Stomach smooth muscle (tissue), 2 donors: ENCODE measurements around the gene MYO15B.

Experiments
- H3K27ac ChIP-seq: one replicate; pipeline ENCODE4 v1.7.0; 2013; ENCODE audit warnings: mild to moderate bottlenecking, low read length, inconsistent platforms
- H3K27me3 ChIP-seq, 2 donors: one replicate each; pipeline ENCODE4 v1.7.0; 2013; ENCODE audit warnings: low read length in 2 of 2; ENCODE audit not compliant: insufficient read depth in 2 of 2, control insufficient read depth in 1 of 2
- H3K36me3 ChIP-seq, 2 donors: one replicate each; pipeline ENCODE4 v1.7.0; 2013; ENCODE audit warnings: low read length in 2 of 2; ENCODE audit not compliant: control insufficient read depth in 2 of 2, insufficient read depth in 2 of 2
- H3K4me1 ChIP-seq: one replicate; pipeline ENCODE4 v1.7.0; 2013; ENCODE audit warnings: low read length; ENCODE audit not compliant: control insufficient read depth, insufficient read depth
- H3K4me3 ChIP-seq, 2 donors: one replicate each; pipeline ENCODE4 v1.7.0; 2013; ENCODE audit warnings: low read length in 2 of 2
- H3K9ac ChIP-seq, 2 donors: one replicate each; pipeline ENCODE4 v1.7.0; 2013; ENCODE audit warnings: low read length in 2 of 2, mild to moderate bottlenecking in 1 of 2
- H3K9me3 ChIP-seq, 2 donors: one replicate each; pipeline ENCODE4 v1.7.0; 2013; ENCODE audit warnings: low read length in 2 of 2; ENCODE audit not compliant: control insufficient read depth in 2 of 2
- donor health status: healthy.
- donor health status: Pancreatic carcinoma.

The MYO15B gene

DNA sequence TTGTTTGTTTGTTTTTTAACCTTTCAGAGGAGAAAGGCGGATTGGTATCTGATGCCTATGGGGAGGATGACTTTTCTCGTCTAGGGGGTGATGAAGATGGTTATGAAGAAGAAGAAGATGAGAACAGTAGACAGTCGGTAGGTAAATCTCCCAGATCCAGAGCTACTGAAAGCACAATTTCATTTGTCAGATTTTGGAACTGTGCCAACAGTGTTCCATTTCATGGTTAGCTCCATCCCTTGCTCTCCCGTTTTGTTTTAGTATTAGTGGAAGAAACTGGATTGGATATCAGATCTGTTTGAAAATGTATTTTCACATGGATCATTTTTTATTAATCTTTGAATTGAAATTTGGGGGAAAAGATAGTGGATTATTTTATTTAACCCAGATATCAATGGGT is 80.9 kb downstream of the MYO15B start:
- peak overlapping the region; percentile 98 to 100 for H3K4me3 ChIP-seq
- H3K27ac ChIP-seq: no peak overlapping the region

DNA sequence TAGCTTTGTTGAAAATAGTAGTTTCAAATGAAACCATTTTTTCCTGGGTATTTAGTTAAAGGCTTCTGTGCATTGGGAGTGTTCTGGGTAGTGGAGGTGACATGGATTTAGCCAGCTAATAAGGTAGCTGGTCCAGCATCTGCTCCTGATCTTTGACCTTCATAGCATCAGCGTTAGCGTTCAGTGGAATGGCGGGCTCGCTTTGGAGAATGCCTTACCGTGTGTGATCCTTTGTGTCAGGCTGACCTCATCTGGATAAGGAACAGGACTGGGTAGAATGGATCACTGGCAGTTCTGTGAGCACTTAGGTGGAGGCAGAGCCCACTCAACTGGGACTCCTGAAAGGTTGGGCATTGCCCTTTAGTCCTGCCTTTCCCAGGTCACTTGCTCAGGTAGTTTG is 83.3 kb downstream of the MYO15B start:
- Histone ChIP-seq H3K36me3 (peaks cover 23 to 39% of the 10 kb centered on the region in 2 donors), H3K9ac (no peak overlapping the region), H3K4me3 (no peak overlapping the region), H3K9me3 (no peaks in the 10 kb centered on the region), H3K27me3 (no peaks in the 10 kb centered on the region), H3K27ac (no peak overlapping the region), H3K4me1 (peaks cover 17% of the 10 kb centered on the region)

More for the DNA sequence above, 80.9 kb downstream of the MYO15B start:
- Histone ChIP-seq H3K9me3 (no peaks in the 10 kb centered on the region), H3K36me3 (peaks cover 21 to 37% of the 10 kb centered on the region in 2 donors), H3K4me1 (peaks cover 21% of the 10 kb centered on the region), H3K27me3 (no peaks in the 10 kb centered on the region), H3K9ac (no peak overlapping the region)

DNA sequence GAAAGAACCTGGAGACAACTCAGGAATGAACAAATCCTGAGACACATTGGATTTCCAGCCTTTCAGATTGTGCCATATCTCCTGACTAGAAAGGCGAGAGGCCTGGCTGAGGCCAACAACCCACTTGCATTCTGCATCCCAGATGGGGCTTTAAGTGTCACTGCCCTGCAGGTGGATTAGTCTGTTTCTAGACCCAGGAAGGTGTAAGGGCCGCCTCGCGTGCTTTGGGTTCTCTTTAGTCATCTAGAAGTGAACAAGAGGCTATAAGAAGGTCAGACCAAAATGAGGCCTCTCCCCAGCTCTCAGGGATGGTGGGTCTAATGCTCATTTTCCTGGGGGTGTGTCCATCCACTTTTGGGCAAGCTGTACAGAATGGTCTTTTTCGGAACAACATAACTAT is 84.4 kb downstream of the MYO15B start:
- H3K27ac ChIP-seq: no peak overlapping the region
- H3K9ac ChIP-seq: no peak overlapping the region
- no peaks in the 10 kb centered on the region for H3K9me3 ChIP-seq
- H3K27me3 ChIP-seq: no peaks in the 10 kb centered on the region
- H3K4me1 ChIP-seq: peaks cover 10% of the 10 kb centered on the region
- no peak overlapping the region for H3K4me3 ChIP-seq
- H3K36me3 ChIP-seq: peaks cover 23 to 41% of the 10 kb centered on the region in 2 donors

DNA sequence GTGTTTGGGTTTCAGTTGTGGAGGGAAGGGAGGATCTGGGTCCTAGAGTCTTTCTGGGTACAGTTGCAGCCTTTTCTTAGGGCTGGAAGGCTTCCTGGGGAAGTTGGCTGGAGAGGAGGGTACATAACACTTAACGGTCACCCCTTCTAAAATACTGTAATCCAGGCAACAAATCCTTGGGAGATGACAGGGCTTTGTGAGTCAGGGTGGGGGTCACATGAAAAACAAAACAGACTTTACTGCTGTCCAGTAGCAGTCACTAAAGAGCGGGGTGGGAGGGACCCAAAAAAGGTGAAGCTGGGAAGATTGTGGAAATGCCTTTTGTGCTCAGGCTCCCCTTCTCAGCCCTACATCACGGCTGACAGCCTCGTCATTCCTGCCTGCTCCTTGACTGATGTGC is 85.9 kb downstream of the MYO15B start:
- Histone ChIP-seq H3K4me3 (no peak overlapping the region), H3K9me3 (no peaks in the 10 kb centered on the region), H3K27me3 (no peaks in the 10 kb centered on the region), H3K4me1 (peaks cover 2% of the 10 kb centered on the region), H3K9ac (no peak overlapping the region), H3K36me3 (peaks cover 27 to 40% of the 10 kb centered on the region in 2 donors), H3K27ac (no peak overlapping the region)
